ENCODE results near the gene PCBP3. TPM values are rescaled to one million over a fixed set of nuclear protein-coding genes. Genes with fewer than 3 reads are reported as not detected.

The PCBP3 gene
- total RNA-seq, 4 donors from 2014 or later = 0.47 to 5.3 (median 1.0) TPM; not detected in 1

- no peak overlapping the region for H3K4me3 ChIP-seq
- intact Hi-C loops (cut with DNase I) = loop anchor here (10.0 kb wide), 1 partner anchor 128 kb away; no protein-coding TSS in a partner anchor
- 55 to 58% methylated on average over 5 to 8 of the region's 11 CpGs for WGBS, 2 donors
- no peak for TF ChIP-seq POLR2A (IDR thresholded peaks at IDR 0.05)
- TF ChIP-seq CTCF (IDR thresholded peaks at IDR 0.05) = no peak
- no peak for DNase-seq
- H3K36me3 ChIP-seq = no peaks in the 10 kb centered on the region
- peak overlapping the region in 3 of 4 donors; percentile 82 to 90 (median 83) for H3K27ac ChIP-seq
- peaks cover 31 to 80% (median 35%) of the 10 kb centered on the region in 3 donors for H3K4me1 ChIP-seq
- peaks cover 0 to 80% (median 11%) of the 10 kb centered on the region in 4 donors for H3K27me3 ChIP-seq
- no peaks in the 10 kb centered on the region for H3K9me3 ChIP-seq
Measured at GRCh38 chr21:45976701-45977311, 333.3 kb downstream of the PCBP3 start.

GRCh38 chr21:45977396-45977795, 333.9 kb downstream of the PCBP3 start:
- no peak for TF ChIP-seq POLR2A (IDR thresholded peaks at IDR 0.05)
- no peak for TF ChIP-seq CTCF (IDR thresholded peaks at IDR 0.05)
- no peaks in the 10 kb centered on the region for H3K9me3 ChIP-seq
- no peak for DNase-seq
- intact Hi-C loops (cut with DNase I) = loop anchor here (10.0 kb wide), 1 partner anchor 127 kb away; no protein-coding TSS in a partner anchor
- WGBS, 2 donors = 55% methylated on average over 2 of the region's 5 CpGs; no CpG with 5 or more reads in 1 of the 2 donors
- H3K36me3 ChIP-seq = no peaks in the 10 kb centered on the region
- no peak overlapping the region for H3K4me3 ChIP-seq
- H3K27me3 ChIP-seq = peaks cover 0 to 80% (median 11%) of the 10 kb centered on the region in 4 donors
- H3K4me1 ChIP-seq = peaks cover 28 to 80% (median 29%) of the 10 kb centered on the region in 3 donors
- H3K27ac ChIP-seq = peak overlapping the region; percentile 34 to 90 (median 82)

GRCh38 chr21:45979141-45979631, 335.7 kb downstream of the PCBP3 start:
- 69% methylated on average over 3 of the region's 20 CpGs; no CpG with 5 or more reads in 1 of the 2 donors for WGBS, 2 donors
- no peaks in the 10 kb centered on the region for H3K9me3 ChIP-seq
- no peak for DNase-seq
- H3K27me3 ChIP-seq = peaks cover 0 to 72% (median 5%) of the 10 kb centered on the region in 4 donors
- H3K4me3 ChIP-seq = no peak overlapping the region
- TF ChIP-seq POLR2A (IDR thresholded peaks at IDR 0.05) = no peak
- TF ChIP-seq CTCF (IDR thresholded peaks at IDR 0.05) = no peak
- H3K27ac ChIP-seq = peak overlapping the region in 3 of 4 donors; percentile 82 to 90 (median 83)
- intact Hi-C loops (cut with DNase I) = loop anchor here (10.0 kb wide), 1 partner anchor 126 kb away; no protein-coding TSS in a partner anchor
- no peaks in the 10 kb centered on the region for H3K36me3 ChIP-seq
- peaks cover 12 to 80% (median 19%) of the 10 kb centered on the region in 3 donors for H3K4me1 ChIP-seq

- Histone ChIP-seq H3K27me3 (peaks cover 0 to 67% (median 3%) of the 10 kb centered on the region in 4 donors), H3K36me3 (no peaks in the 10 kb centered on the region), H3K4me3 (no peak overlapping the region), H3K4me1 (peaks cover 8 to 80% (median 19%) of the 10 kb centered on the region in 3 donors), H3K27ac (peak overlapping the region; percentile 5 to 90 (median 82)), H3K9me3 (no peaks in the 10 kb centered on the region)
- no peak for TF ChIP-seq CTCF (IDR thresholded peaks at IDR 0.05)
- no peak for TF ChIP-seq POLR2A (IDR thresholded peaks at IDR 0.05)
- WGBS, 2 donors = 88% methylated on average over 6 of the region's 7 CpGs; no CpG with 5 or more reads in 1 of the 2 donors
- no peak for DNase-seq
- intact Hi-C loops (cut with DNase I) = loop anchor here (10.0 kb wide), 1 partner anchor 125 kb away; no protein-coding TSS in a partner anchor
Measured at GRCh38 chr21:45979651-45980050, 336.1 kb downstream of the PCBP3 start.

- peaks cover 0 to 3% (median 0%) of the 10 kb centered on the region in 3 donors for H3K36me3 ChIP-seq
- intact Hi-C loops (cut with DNase I) = no loop called here
- no peak for TF ChIP-seq CTCF (IDR thresholded peaks at IDR 0.05)
- no peak for TF ChIP-seq POLR2A (IDR thresholded peaks at IDR 0.05)
- DNase-seq = no peak
- peaks cover 1 to 80% (median 14%) of the 10 kb centered on the region in 3 donors for H3K4me1 ChIP-seq
- peaks cover 0 to 61% (median under 1%) of the 10 kb centered on the region in 4 donors for H3K27me3 ChIP-seq
- 42 to 48% methylated on average over 2 of the region's 2 CpGs for WGBS, 2 donors
- H3K27ac ChIP-seq = peak overlapping the region; percentile 55 to 90 (median 82)
- no peak overlapping the region for H3K4me3 ChIP-seq
- no peaks in the 10 kb centered on the region for H3K9me3 ChIP-seq
Measured at GRCh38 chr21:45980271-45980670, 336.7 kb downstream of the PCBP3 start.
